OCI-LY3 (cell line): ENCODE measurements around the gene IQCF5.
"Not testable (repeated sequence)": the region's sequence is repeated elsewhere in the genome, so short reads cannot be mapped to it uniquely, and the experiment has no call there.

Experiments
- H2AFZ ChIP-seq: fragments of 200-600, 300-600 bp; shearing (Covaris generic); 2 replicates; pipeline ENCODE4 v1.6.0; 2014; ENCODE audit warnings: antibody characterized with exemption, low read depth, low read length
- H3K27ac ChIP-seq: fragments of 200-600, 300-600 bp; sonication (generic); 2 replicates; pipeline ENCODE4 v1.5.1; 2014; ENCODE audit warnings: mild to moderate bottlenecking, low read length, moderate library complexity, mixed read lengths
- H3K27me3 ChIP-seq: fragments of 200-600, 300-600 bp; sonication (generic); 2 replicates; pipeline ENCODE4 v1.6.1; 2014; ENCODE audit warnings: low read depth, low read length, mixed read lengths
- H3K36me3 ChIP-seq: fragments of 200-600, 300-600 bp; sonication (generic); replicated peaks from 2 replicates; pipeline ENCODE3; 2014; ENCODE audit warnings: low read depth, low read length, mixed read lengths
- H3K4me1 ChIP-seq: fragments of 300-600, 200-600 bp; sonication (generic); 2 replicates; pipeline ENCODE4 v1.6.1; 2014; ENCODE audit warnings: low read length, mixed read lengths
- H3K4me2 ChIP-seq: fragments of 200-600, 300-600 bp; sonication (generic); 2 replicates; pipeline ENCODE4 v1.6.1; 2014; ENCODE audit warnings: low read length, mixed read lengths
- H3K4me3 ChIP-seq: fragments of 300-600, 200-600 bp; sonication (generic); 2 replicates; pipeline ENCODE4 v1.5.1; 2014; ENCODE audit warnings: antibody characterized with exemption, mild to moderate bottlenecking, low read length, moderate library complexity
- H3K79me2 ChIP-seq: fragments of 300-600, 200-600 bp; shearing (Covaris generic); 2 replicates; pipeline ENCODE4 v1.6.1; 2014; ENCODE audit warnings: mild to moderate bottlenecking, low read length, mixed read lengths
- H3K9ac ChIP-seq: fragments of 300-600, 200-600 bp; shearing (Covaris generic); 2 replicates; pipeline ENCODE4 v1.6.0; 2014; ENCODE audit warnings: mild to moderate bottlenecking, low read length, moderate library complexity
- H3K9me3 ChIP-seq: fragments of 200-600, 300-600 bp; shearing (Covaris generic); 2 replicates; pipeline ENCODE4 v1.6.1; 2014; ENCODE audit warnings: low read length, mixed read lengths; ENCODE audit not compliant: insufficient read depth
- H4K20me1 ChIP-seq: fragments of 200-600, 300-600 bp; sonication (generic); 2 replicates; pipeline ENCODE4 v1.6.1; 2016; ENCODE audit warnings: low read length, mixed read lengths; ENCODE audit not compliant: insufficient read depth
- EZH2phosphoT487 ChIP-seq: fragments of 200-600 bp; shearing (Covaris generic); IDR thresholded peaks from 2 replicates; pipeline ENCODE4 v1.6.1; 2018; ENCODE audit warnings: antibody characterized with exemption, mixed run types, low read depth
- TF ChIP-seq, protein P1 (sequence below): fragments of 200-600, 300-600 bp; sonication (generic); IDR thresholded peaks from 2 replicates; pipeline ENCODE4 v1.5.1; 2014; ENCODE audit warnings: antibody characterized with exemption, low read length, low read depth

The IQCF5 gene

DNA sequence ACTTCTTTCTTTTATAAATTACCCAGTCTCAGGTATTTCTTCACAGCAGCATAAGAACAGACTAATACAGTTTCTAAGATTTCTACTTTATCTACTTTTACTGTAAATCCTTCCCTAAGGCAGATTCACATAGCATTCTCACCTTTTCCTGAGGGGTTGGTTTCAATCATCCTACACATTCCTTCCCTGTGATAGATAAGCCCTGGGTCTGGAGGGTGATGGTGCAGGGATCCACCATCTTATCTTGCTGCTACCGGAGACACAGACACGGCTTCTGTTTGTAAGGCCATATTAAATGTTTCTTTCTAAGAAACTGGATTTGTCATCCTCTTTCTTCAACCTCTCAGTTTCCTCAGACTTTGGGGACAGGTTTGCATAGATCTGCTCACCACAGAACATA, 6.1 kb downstream of the IQCF5 start:
- H2AFZ ChIP-seq: no peak overlapping the region
- H3K4me2 ChIP-seq: no peak overlapping the region
- H3K36me3 ChIP-seq: no peaks in the 10 kb centered on the region
- H3K9me3 ChIP-seq: no peaks in the 10 kb centered on the region
- H4K20me1 ChIP-seq: no peaks in the 10 kb centered on the region
- no peaks in the 10 kb centered on the region for H3K4me1 ChIP-seq
- no peak overlapping the region for H3K4me3 ChIP-seq
- no peak overlapping the region for H3K9ac ChIP-seq
- no peaks in the 10 kb centered on the region for H3K79me2 ChIP-seq
- TF ChIP-seq, protein P1, sequence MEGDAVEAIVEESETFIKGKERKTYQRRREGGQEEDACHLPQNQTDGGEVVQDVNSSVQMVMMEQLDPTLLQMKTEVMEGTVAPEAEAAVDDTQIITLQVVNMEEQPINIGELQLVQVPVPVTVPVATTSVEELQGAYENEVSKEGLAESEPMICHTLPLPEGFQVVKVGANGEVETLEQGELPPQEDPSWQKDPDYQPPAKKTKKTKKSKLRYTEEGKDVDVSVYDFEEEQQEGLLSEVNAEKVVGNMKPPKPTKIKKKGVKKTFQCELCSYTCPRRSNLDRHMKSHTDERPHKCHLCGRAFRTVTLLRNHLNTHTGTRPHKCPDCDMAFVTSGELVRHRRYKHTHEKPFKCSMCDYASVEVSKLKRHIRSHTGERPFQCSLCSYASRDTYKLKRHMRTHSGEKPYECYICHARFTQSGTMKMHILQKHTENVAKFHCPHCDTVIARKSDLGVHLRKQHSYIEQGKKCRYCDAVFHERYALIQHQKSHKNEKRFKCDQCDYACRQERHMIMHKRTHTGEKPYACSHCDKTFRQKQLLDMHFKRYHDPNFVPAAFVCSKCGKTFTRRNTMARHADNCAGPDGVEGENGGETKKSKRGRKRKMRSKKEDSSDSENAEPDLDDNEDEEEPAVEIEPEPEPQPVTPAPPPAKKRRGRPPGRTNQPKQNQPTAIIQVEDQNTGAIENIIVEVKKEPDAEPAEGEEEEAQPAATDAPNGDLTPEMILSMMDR: no peak
- no peak for TF ChIP-seq EZH2phosphoT487
- peaks cover 30% of the 10 kb centered on the region for H3K27me3 ChIP-seq
- no peak overlapping the region for H3K27ac ChIP-seq

DNA sequence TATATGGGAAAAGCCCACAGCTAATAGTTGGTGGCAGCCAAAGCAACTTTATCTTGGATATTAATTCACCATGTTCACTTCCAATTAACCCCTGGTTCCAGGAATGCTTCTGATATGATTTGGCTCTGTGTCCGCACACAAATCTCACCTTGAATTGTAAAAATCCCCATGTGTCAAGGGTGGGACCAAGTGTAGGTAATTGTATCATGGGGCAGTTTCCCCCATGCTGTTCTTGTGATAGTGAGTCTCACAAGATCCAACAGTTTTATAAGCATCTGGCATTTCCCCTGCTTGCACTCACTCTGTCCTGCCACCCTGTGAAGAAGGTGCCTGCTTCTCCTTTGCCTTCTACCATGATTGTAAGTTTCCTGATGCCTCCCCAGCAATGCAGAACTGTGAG, 6.5 kb downstream of the IQCF5 start:
- not testable (repeated sequence) for H3K4me3 ChIP-seq, H3K9me3 ChIP-seq, H4K20me1 ChIP-seq, H2AFZ ChIP-seq, H3K9ac ChIP-seq, H3K27ac ChIP-seq, H3K36me3 ChIP-seq, H3K4me1 ChIP-seq, H3K4me2 ChIP-seq, H3K79me2 ChIP-seq
- peaks cover 30% of the 10 kb centered on the region for H3K27me3 ChIP-seq

GRCh38 chr3:51862886-51863285, 12.5 kb downstream of the IQCF5 start:
- H3K4me3 ChIP-seq: no peak overlapping the region
- TF ChIP-seq, protein P1: no peak
- no peak for TF ChIP-seq EZH2phosphoT487
- H3K4me1 ChIP-seq: peaks cover 12% of the 10 kb centered on the region
- H3K4me2 ChIP-seq: no peak overlapping the region
- no peaks in the 10 kb centered on the region for H3K79me2 ChIP-seq
- no peaks in the 10 kb centered on the region for H4K20me1 ChIP-seq
- no peak overlapping the region for H2AFZ ChIP-seq
- H3K36me3 ChIP-seq: no peaks in the 10 kb centered on the region
- H3K27me3 ChIP-seq: peaks cover 8% of the 10 kb centered on the region; the same call in 1 of the 2 replicates
- no peaks in the 10 kb centered on the region for H3K9me3 ChIP-seq
- H3K27ac ChIP-seq: no peak overlapping the region
- H3K9ac ChIP-seq: no peak overlapping the region

- Histone ChIP-seq H3K27me3 (peaks cover 4% of the 10 kb centered on the region; the same call in 1 of the 2 replicates), H3K4me2 (peak within 1 kb of the TSS; percentile 59), H3K27ac (no peak within 1 kb of the TSS), H3K9ac (no peak within 1 kb of the TSS), H3K79me2 (no peaks in the 10 kb centered on the region), H3K4me1 (peaks cover 12% of the 10 kb centered on the region), H3K36me3 (no peaks in the 10 kb centered on the region), H3K4me3 (peak within 1 kb of the TSS; percentile 20), H4K20me1 (no peaks in the 10 kb centered on the region), H3K9me3 (no peaks in the 10 kb centered on the region), H2AFZ (peak within 1 kb of the TSS; percentile 76)
- TF ChIP-seq, protein P1: no peak
- TF ChIP-seq EZH2phosphoT487: no peak
These were observed 14.4 kb downstream of the IQCF5 start, which contains the start of gene IQCF2 for GRCh38 chr3:51860703-51861665. Gene IQCF2 (plus strand): TSS chr3:51861615. CDS start chr3:51861667, 52 bp downstream.

- H3K4me2 ChIP-seq, H3K9me3 ChIP-seq, H3K4me3 ChIP-seq, H4K20me1 ChIP-seq, H3K27ac ChIP-seq, H3K27me3 ChIP-seq, H3K9ac ChIP-seq, H3K4me1 ChIP-seq, H2AFZ ChIP-seq, H3K79me2 ChIP-seq, H3K36me3 ChIP-seq: not testable (repeated sequence)
These were observed 20.0 kb downstream of the IQCF5 start for GRCh38 chr3:51855411-51855810.
